ENCODE results near the gene TXLNB.
"Not testable (repeated sequence)": the region's sequence is repeated elsewhere in the genome, so short reads cannot be mapped to it uniquely, and the experiment has no call there.

Gene TXLNB

GRCh38 chr6:139230391-139230840 is 61.4 kb downstream of the TXLNB start:
- DNase-seq = no peak

- not testable (repeated sequence) for DNase-seq
Measured at GRCh38 chr6:139228387-139228786, 63.4 kb downstream of the TXLNB start.

- DNase-seq = no peak
Measured at GRCh38 chr6:139219746-139220145, 72.1 kb downstream of the TXLNB start.

- peak; percentile 84 for DNase-seq
Measured at GRCh38 chr6:139219271-139219729, 72.5 kb downstream of the TXLNB start.

- not testable (repeated sequence) for DNase-seq
Measured at GRCh38 chr6:139212460-139212859, 79.3 kb downstream of the TXLNB start.

- not testable (repeated sequence) for DNase-seq
Measured at GRCh38 chr6:139210766-139211165, 81.0 kb downstream of the TXLNB start.

GRCh38 chr6:139205843-139206242 is 86.0 kb downstream of the TXLNB start:
- no peak for DNase-seq

GRCh38 chr6:139204978-139205377 is 86.8 kb downstream of the TXLNB start:
- DNase-seq = no peak

- DNase-seq = no peak
Measured at GRCh38 chr6:139201378-139201777, 90.4 kb downstream of the TXLNB start.

GRCh38 chr6:139198529-139199288 is 93.1 kb downstream of the TXLNB start:
- DNase-seq = no peak

- no peak for DNase-seq
Measured at GRCh38 chr6:139194740-139195139, 97.1 kb downstream of the TXLNB start.
